H1 (cell line): ENCODE data around the gene FGF6.

Experiments
- CTCF ChIP-seq, 3 experiments: IDR thresholded peaks; 1 replicate in 2 of 3; 2 replicates in 1 of 3; pipeline versions ENCODE4 v1.5.1 to v1.6.1; 2011; ENCODE audit warnings: low read length in 3 of 3, mild to moderate bottlenecking in 3 of 3, inconsistent platforms in 2 of 3, low read depth in 1 of 3, moderate library complexity in 1 of 3; ENCODE audit not compliant: insufficient read depth in 1 of 3; ENCODE audit errors: control extremely low read depth in 1 of 3
- EZH2 ChIP-seq: fragments of 200-600 bp; sonication (generic); IDR thresholded peaks from 2 replicates; pipeline ENCODE4 v1.7.1; 2012; ENCODE audit warnings: low read depth, mild to moderate bottlenecking, moderate library complexity, low read length, inconsistent platforms; ENCODE audit not compliant: severe bottlenecking
- POLR2A ChIP-seq, 2 experiments: IDR thresholded peaks; 1 replicate in 1 of 2; 2 replicates in 1 of 2; pipeline ENCODE4 v1.6.1; 2011; ENCODE audit warnings: low read depth in 2 of 2, low read length in 2 of 2, mild to moderate bottlenecking in 2 of 2; ENCODE audit errors: control extremely low read depth in 1 of 2
- SIX5 ChIP-seq: IDR thresholded peaks from 2 replicates; pipeline ENCODE4 v1.6.1; 2011; ENCODE audit warnings: mild to moderate bottlenecking, low read depth, low read length

GRCh38 chr12:4431436-4431835 lies 14.2 kb downstream of the FGF6 start:
- TF ChIP-seq EZH2 = no peak
- no peak for TF ChIP-seq CTCF (IDR thresholded peaks at IDR 0.05; ENCODE audit: control extremely low read depth in 1 of 3, insufficient read depth in 1 of 3, low read depth in 1 of 3, low read length in 3 of 3)
- TF ChIP-seq POLR2A (IDR thresholded peaks at IDR 0.05; ENCODE audit: control extremely low read depth in 1 of 2, low read depth in 2 of 2, low read length in 2 of 2) = no peak
- TF ChIP-seq SIX5 = no peak
